ENCODE data around the gene MTMR3.
"Not testable (repeated sequence)": the region's sequence is repeated elsewhere in the genome, so short reads cannot be mapped to it uniquely, and the experiment has no call there.

MTMR3 gene

DNA sequence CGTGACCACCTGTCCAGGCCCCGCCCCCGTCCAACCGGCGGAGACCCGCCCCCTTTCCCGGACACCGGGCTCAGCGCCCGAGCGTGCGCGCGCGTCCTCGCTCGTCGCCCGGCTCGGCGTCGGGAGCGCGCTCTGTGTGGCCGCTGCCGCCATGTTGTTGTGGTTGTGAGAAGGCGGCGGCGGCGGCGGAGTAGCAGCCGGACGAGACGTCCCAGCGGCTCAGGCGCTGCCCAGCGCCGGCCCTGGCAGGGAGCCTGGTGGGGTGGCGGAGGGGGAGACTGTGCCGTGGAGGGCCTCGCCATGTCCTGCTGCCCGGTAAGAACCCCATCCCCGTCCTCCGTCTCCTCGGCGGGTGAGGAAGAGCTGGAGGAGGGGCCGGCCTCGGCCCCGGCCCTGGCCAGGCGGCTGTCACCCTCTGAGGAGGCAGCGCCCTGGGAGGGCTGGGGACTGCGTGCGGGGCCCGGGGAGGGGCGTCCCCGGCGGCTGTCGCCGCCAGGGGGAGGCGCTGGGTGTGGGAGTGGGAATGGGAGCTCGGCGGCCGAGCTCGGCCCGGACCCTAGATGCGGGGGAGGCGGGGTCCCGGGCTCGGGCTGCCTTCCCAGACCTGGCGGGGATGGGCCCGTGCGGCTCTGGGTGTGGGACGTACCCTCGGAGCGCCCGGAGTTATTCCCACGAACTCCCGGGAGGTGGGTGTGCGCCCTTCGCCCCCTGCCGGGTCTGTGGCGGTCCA is at the start of gene MTMR3:
TSS of gene MTMR3 (plus strand) at position 130 of the 730 bp plus-strand sequence. CDS start 87,886 bp downstream, outside the sequence.
- peak; percentile 80 for FAIRE-seq
- peak; percentile 69 for DNase-seq (ENCODE audit: insufficient read length, low spot score)

DNA sequence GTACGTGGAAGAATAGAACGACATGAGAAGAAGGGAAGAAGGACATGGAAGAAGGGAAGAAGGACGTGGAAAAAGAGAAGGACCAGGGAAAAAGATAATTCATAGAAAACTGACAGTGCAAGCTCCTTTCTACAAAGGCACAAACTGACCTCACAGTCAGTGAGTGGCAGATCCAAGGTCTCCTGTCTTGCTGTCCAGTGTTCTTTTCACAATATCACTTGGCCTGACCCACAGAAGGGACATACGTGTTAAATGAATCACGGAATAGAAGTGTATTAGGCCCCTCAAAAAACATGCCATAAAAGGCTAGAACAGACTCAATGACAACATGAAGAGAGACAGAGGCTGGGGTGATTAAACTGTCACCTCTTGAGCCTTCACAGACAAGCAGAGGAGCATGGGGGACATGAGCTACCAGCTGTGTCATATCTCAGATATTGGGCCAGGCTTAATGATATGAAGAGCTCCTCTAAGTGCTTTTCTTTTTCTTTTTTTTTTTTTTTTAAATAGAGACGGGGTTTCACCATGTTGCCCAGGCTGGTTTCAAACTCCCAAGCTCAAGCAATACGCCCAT is 49.5 kb upstream of the MTMR3 start:
- FAIRE-seq (no peak), DNase-seq (ENCODE audit: insufficient read length, low spot score) (no peak)

DNA sequence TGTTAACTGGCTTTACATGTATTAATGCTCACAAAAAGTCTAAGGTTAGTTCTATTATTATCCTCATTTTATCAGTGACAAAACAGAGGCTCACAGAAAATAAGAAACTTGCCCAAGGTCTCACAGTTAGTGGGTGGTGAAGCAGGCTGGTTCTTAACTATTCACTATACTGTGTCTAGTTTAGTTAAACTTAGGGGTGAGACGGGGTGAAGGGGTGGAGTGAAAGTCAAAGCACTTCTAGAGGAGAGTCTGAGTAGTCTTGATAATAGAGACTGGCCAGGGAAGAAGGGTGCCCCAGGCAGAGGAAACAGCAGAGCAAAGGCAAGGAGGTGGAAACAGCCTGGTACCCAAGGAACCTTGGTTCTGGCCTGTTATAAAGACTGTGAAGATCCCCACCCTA is 48.9 kb upstream of the MTMR3 start:
- DNase-seq (ENCODE audit: insufficient read length, low spot score): no peak
- FAIRE-seq: no peak

DNA sequence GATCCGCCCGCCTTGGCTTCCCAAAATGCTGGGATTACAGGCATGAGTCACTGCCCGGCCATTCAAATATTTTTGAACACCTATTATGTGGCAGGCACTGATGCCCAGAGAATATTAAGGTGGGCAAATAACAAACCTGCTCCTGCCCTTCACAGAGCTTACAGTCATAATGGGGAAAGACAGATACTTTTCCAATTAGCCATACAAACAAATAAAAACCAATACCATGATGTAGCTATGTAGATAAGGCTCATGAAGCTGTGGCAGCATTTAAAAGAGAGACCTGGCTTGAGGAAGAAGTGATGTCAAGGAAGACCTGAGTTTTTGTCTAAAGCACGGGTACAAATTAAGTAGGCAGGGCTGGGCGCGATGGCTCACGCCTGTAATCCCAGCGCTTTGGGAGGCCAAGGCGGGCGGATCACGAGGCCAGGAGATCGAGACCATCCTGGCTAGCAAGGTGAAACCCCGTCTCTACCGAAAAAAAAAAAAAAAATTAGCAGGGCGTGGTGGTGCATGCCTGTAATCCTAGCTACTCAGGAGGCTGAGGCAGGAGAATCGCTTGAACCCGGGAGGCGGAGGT is 46.1 kb upstream of the MTMR3 start:
- FAIRE-seq; DNase-seq (ENCODE audit: insufficient read length, low spot score): not testable (repeated sequence)

DNA sequence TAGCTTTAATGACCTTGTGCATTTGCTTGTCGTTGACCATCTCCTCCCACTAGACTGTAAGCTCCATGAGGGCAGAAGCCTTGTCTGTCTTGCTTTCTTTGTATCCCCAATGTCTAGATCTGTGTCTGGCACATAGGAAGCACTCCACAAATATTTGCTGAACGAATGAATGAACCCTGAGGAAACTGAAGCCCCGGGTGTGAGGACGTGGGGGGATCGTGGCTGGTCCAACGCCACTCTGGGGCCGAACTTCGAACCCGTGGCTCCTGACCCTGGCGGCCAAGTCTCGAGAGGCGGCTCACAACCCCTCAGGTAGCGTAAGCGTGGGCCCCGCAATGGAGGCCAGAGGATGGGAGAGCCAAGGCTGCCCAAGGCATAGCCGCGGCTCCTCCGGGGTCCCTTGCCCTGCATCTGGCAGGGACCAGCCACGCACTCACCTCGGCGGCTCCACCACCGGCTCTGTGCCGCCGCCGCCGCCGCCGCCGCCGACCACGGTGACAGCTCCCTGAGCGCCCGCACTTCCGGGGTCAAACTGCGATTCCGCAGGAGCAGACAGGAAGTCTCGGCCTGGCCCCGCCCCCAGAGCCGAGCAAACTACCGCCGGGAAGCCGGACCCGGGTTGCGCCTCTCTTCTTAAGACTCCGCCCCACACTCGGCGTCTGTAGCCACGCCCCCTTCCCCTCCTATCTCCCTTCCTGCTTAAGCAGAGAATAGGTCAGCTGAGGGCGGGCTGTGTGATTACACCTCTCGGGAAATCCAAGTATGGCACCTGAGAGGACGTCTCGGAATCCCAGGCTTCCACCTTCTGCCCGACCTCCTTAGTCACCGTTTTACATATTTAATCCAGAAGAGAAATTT is 45.0 kb upstream of the MTMR3 start, which contains the start of gene ASCC2:
TSS of gene ASCC2 (minus strand) at position 534 of the 858 bp plus-strand sequence. CDS start 5,949 bp downstream, outside the sequence.
- DNase-seq (ENCODE audit: insufficient read length, low spot score) (peak; percentile 91), FAIRE-seq (no peak)

DNA sequence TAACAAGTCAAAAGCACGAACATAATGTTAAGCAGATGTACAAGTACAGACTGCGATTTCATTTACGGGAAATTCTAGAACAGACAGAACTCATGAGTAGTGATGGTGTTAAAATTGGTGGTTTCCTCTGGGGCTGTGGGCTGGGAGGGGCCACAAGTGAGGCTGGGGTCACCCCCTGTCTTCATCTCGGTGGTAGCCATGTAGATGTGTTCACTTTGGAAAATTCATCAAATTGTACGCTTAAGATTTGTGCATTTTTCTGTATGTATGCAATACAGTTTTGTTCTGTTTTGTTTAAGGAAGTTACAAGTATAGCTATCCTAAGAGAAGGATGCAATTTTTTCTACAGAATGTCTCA is 44.4 kb upstream of the MTMR3 start:
- FAIRE-seq: no peak

DNA sequence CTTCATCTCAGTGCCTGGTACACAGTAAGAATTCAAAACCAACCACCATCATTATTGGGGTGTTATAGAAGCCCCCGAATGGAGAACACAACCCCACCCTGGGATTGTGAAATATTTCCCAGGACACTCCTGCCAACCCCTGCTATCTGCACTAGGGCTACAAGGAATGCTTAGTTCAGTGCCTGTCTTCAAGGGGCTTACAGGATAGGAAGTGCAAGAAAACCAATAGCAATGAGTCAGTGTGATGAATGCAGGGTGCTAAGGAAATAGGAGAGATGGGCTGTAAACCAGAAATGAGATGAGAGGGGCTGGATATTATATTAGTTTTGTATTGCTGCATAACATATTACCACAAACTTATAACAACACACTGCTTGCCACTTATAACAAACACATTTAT is 43.9 kb upstream of the MTMR3 start:
- no peak for FAIRE-seq
- DNase-seq (ENCODE audit: insufficient read length, low spot score): no peak

More for the DNA sequence above, 44.4 kb upstream of the MTMR3 start:
- no peak for DNase-seq (ENCODE audit: insufficient read length, low spot score)

DNA sequence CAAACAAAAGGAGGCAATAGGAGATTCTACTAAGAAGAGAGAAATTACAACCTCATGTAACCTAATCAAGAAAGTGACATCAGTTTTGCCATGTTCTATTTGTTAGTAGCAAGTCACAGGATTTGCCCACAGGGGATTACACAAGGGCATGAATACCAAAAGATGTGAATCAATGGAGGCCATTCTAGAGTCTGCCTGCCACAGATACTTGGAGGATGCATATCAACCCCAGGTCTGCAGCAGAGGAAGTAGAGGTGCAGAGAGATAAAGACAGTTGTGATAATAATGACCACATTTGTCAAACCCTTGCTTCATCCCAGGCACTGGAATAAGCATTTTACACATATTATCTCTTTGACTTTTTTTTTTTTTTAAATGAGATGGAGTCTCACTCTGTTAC is 42.5 kb upstream of the MTMR3 start:
- DNase-seq (ENCODE audit: insufficient read length, low spot score) (no peak), FAIRE-seq (no peak)

DNA sequence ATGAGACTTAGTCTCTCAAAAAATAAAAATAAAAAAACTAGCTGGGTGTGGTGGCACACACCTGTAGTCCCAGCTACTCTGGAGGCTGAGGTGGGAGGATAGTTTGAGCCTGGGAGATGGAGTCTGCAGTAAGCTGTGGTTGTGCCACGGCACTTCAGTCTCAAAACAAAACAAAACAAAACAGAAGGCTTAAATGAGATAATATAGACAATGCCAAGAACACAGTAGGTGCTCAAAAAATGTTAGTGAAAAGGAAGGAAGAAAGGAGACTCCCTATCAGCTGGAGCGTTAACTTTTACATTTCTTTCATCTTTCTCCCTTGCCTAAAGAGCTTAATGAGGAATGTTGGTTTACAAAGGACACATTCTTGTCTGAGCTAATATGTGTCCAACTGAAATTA is 40.8 kb upstream of the MTMR3 start:
- no peak for FAIRE-seq
- no peak for DNase-seq (ENCODE audit: insufficient read length, low spot score)

DNA sequence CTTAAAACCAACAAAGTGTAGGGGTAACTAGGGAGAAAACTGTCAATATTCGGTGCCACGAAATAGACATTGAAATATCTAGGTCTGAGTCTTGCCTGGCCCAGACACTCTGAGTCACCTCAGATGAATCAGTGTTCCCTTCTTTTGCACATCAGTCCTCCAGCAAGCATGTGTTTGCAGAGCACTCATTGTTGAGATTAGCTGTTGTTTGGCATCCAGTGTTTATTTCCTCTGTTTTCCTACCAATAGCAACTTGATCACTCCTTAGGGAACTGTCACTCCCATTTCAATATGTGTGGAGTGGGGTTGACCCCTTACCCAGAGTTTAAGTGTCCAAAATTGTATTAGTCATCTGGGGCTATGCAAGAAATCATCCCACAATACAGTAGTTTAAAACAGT is 40.2 kb upstream of the MTMR3 start:
- FAIRE-seq (peak; percentile 26), DNase-seq (ENCODE audit: insufficient read length, low spot score) (peak; percentile 34)

DNA sequence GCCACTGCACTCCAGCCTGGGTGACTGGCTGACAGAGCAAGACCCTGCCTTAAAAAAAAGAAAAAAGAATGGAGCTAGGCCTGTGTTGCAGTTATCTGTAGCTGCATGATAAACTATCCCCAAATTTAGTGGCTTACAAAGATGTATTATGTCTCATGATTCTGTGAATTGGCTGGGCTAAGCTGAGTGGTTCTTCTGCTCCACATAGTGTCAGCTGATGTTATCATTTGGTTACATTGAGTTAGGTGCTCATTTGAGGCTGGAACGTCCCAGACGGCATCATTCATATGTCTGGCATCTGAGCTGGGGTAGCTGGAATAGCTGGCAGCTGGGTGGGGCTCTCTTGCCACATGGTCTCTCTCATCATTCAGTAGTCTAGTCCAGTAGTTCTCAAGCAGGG is 36.7 kb upstream of the MTMR3 start:
- DNase-seq (ENCODE audit: insufficient read length, low spot score) (no peak), FAIRE-seq (no peak)

DNA sequence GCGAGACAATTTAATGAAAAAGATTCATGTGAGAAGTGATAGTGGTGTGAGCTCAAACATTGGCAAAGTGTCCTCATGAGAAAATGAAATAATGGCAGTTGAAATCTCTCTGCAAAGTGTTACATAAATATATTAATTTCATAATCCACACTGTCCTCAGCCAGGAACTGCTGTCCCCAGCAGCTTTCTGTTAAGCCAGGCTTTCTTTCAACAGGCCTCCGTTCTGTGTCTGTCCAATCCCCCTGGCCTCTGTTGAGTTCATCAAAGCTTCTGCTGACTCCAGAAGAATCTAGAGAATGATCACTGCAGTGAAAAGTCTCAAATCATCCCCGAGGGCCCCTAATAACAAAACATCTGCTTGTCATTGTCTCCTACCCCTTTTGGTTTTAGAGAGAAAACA is 34.9 kb upstream of the MTMR3 start:
- no peak for FAIRE-seq
- no peak for DNase-seq (ENCODE audit: insufficient read length, low spot score)

DNA sequence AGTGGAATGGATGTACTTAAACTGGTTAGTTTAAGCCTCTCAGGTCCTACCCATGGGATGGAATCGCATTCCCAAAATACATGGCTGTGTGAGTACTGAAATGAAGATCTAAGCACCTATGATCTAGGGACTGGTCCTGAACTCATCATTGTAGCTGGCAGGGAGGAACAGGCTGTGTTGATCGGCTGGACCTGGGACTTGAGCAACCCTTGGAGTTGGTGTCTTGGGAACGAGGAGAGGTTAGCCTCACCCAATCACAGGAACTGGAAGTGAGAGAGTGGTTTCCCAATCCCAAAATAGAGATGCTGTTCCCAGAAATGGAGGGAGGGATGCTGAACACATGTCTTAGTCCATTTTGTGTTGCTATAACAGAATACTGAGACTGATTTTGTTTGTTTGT is 28.5 kb upstream of the MTMR3 start:
- DNase-seq (ENCODE audit: insufficient read length, low spot score) (no peak), FAIRE-seq (no peak)

DNA sequence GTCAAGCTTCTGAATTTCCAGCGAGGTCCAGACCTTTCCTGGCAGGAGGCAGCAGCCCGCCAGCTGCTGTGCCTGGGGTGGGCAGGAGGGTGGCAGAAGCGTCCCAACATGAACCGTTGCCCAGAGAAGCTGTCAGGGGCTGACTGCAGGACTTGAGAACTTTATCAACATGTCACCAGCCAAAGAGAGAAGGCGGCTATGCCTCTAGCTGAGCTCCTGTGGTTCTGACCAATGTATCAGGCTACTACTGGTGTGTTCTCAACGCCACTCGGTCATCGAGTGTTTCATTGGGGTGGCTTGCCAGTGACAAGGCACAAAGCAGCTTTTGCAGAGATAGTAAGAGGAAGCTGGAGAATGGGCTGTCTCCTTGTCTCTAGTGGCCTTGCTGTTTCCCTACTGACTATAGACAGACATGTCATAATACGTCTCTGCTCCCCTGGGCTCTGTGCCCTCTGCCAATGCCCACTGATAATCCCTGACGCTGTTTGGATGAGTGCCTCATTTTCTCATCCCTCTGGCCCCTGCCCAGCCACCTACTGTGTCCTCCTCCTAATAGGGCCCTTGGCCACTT is 27.3 kb upstream of the MTMR3 start:
- FAIRE-seq (no peak), DNase-seq (ENCODE audit: insufficient read length, low spot score) (no peak)

DNA sequence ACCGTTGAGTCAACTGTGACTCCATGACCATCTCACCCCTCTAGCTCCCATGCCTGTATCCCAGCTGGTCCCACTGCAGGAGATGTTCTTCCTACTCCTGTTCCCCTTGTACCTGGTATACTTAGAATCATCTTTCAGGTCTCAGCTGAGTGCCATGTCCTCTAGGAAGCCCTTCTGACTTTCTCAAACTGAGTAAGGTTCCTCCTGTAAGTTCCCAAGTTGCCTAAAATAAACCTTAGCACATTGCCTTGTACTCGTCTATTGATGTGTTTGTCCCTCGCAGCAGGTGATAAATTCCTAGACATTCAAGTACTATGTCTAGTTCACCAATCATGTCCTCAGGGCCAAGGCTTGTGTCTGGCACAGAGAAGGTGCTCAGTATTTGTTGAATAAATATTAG is 26.5 kb upstream of the MTMR3 start:
- FAIRE-seq: no peak
- DNase-seq (ENCODE audit: insufficient read length, low spot score): no peak

DNA sequence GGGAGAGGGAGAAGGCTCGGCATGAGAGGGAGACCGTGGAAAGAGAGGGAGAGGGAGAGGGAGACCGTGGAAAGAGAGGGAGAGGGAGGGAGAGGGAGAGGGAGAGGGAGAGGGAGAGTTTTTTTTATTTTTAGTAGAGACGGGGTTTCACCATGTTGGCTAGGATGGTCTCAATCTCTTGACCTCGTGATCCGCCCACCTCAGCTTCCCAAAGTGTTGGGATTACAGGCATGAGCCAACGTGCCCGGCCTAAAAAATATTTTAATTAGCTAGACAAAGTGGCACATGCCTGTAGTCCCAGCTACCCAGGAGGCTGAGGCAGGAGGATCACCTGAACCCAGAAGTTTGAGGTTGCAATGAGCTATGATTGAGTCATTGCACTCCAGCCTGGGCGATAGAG is 23.9 kb upstream of the MTMR3 start:
- not testable (repeated sequence) for FAIRE-seq; DNase-seq (ENCODE audit: insufficient read length, low spot score)

DNA sequence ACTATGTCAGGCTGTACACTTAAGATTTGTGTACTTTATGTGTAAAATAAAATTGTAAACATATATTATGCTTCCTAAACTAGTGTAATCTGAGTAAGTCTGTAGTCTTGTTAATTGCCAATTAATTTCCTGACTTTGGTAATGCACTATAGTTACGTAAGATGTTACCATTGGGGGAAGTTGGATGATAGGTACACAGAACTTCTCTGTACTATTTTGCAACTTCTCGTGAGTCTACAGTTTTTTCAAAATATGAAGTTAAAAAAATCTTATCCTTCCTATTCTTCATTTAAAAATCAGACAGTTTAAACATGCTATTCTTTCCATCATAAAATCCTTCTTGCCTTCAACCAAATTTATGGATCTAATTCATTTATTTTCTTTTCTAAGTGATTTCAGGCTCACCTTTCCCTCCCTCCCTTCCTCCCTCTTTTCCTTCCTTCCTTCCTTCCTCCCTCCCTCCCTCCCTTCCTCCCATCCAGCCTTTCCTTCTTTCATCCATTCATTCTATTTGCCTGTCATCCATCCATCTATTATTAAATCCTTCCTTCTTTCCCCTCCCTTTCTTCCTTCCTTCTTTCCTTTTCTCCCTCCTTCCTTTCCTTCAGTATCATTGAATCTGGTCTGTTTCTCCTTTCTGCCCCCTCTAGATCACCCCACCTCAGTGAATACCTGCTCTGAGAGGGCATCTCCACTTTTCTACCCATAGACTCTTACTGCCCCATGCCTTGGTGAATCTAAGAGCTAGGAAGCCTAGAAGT is 22.8 kb upstream of the MTMR3 start:
- no peak for DNase-seq (ENCODE audit: insufficient read length, low spot score)
- FAIRE-seq: no peak

DNA sequence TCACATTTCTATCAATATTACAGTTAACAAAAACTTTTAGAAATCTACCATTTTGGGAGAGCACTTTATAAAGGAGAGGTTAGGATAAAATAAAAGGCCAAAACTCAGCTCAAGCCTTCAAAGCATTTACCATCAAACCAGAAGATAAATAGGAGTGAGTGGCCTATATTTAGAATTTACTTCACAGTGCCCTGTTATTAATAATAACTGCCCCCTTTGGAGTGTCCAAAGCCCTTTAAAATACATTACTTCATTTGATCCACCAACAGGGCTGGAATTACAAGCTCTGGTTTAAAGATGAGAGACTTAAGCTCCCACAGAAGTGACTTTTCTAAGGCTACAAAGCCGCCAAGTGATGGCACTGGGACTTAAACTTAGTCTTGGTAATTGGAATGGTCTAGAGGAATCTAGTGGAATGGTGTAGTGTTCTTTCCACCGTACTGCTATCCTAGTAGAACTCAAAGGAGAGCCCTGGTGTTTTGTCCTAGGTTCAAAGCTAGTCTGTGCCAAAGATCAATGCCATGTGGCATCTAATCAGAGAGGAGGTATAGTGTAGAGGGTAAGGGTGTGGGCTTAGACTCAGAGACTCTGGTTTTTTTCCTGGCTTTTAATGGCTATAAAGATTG is 21.2 kb upstream of the MTMR3 start:
- FAIRE-seq (no peak), DNase-seq (ENCODE audit: insufficient read length, low spot score) (no peak)

DNA sequence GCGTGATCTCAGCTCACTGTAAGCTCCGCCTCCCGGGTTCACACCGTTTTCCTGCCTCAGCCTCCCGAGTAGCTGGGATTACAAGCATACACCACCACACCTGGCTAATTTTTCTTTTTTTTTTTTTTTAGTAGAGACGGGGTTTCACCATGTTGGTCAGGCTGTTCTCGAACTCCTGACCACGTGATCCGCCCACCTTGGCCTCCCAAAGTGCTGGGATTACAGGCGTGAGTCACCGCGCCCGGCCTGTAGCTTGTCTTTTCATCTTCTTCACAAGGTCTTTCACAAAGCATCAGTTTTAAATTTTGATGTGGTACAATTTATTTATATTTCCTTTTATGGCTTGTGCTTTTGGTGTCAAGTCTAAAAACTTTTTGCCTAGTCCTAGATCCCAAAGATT is 17.4 kb upstream of the MTMR3 start:
- not testable (repeated sequence) for DNase-seq (ENCODE audit: insufficient read length, low spot score); FAIRE-seq

DNA sequence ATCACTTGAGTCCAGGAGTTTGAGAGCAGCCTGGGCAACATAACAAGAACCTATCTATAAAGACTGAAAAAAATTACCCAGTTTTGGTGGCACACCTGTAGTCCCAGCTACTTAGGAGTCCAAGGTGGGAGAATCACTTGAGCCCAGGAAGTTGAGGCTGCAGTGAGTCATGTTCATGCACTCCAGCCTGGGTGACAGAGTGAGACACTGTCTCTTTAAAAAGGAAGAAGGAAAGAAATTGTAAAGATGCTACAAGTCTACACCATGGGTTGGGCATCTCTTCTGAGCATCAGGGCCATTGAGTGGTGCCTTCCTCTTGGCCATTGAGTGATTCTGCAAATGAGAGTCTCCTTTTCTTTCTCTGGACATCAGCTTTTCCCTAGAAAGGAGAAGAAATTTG is 15.7 kb upstream of the MTMR3 start:
- DNase-seq (ENCODE audit: insufficient read length, low spot score) (no peak), FAIRE-seq (no peak)

All from HTR-8/SVneo (cell line).